GM21737 (cell line): ENCODE measurements around the gene PRDM16.

Experiments used
- ATAC-seq: cut with Tn5 transposase; IDR thresholded peaks from one replicate; pipeline ENCODE4 v1.9.1; 2021; ENCODE audit warnings: mild to moderate bottlenecking, moderate library complexity; ENCODE audit not compliant: unreplicated experiment

Gene PRDM16

GRCh38 chr1:3475839-3476573 is 407.0 kb downstream of the PRDM16 start:
- ATAC-seq, result no peak

GRCh38 chr1:3476666-3477065 is 407.7 kb downstream of the PRDM16 start:
- ATAC-seq, result no peak

GRCh38 chr1:3477241-3477995 is 408.4 kb downstream of the PRDM16 start:
- no peak for ATAC-seq

DNA sequence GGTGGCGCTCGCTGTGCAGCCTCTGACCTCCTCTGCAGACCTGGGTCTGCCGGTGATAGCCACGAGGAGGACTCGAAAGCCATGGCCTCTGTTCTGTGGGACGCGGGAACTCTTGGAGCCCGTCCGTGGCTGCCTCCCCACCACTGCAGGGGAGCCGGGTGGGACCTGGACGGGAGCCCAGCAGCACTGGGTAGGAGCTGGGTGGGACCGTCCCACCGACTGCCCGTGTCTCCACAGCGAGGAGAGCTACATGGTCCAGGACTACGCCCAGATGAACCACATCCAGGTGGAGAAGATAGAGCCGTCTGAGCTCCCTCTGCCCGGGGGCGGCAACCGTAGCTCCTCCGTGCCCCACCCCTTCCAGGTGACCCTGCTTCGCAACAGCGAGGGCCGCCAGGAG is 409.2 kb downstream of the PRDM16 start:
- no peak for ATAC-seq

- no peak for ATAC-seq
Observed at GRCh38 chr1:3479511-3480368, 410.7 kb downstream of the PRDM16 start.

- ATAC-seq, result no peak
Observed at GRCh38 chr1:3480369-3480719, 411.3 kb downstream of the PRDM16 start.

- no peak for ATAC-seq
Observed at GRCh38 chr1:3481046-3481445, 412.0 kb downstream of the PRDM16 start.

DNA sequence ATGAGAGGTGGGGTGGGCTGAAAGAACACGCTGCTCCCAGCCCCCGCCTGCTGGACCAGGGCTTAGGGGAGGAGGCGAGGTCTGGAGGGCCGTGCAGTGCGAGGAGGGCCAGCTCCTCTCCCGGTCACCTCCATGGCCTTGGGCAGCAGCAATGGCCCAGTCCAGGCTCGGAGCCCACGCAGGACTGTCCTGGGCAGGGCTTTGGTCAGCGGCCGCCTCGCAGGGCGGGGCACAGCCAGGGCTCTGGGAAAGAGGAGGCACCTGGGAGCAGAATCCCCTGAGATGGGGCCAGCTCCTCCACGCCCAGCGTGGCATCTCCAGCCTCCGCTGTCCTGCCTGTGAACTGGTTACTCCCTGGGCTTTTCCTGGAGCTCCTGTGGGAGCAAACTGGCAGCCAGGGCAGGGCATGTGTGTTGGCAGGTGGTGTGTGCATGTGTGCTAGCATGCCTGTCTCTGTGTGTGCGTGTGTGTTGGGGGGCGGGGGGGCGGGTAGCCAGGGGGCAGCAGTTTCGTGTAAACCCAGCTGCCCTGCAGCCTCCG is 412.9 kb downstream of the PRDM16 start:
- no peak for ATAC-seq

DNA sequence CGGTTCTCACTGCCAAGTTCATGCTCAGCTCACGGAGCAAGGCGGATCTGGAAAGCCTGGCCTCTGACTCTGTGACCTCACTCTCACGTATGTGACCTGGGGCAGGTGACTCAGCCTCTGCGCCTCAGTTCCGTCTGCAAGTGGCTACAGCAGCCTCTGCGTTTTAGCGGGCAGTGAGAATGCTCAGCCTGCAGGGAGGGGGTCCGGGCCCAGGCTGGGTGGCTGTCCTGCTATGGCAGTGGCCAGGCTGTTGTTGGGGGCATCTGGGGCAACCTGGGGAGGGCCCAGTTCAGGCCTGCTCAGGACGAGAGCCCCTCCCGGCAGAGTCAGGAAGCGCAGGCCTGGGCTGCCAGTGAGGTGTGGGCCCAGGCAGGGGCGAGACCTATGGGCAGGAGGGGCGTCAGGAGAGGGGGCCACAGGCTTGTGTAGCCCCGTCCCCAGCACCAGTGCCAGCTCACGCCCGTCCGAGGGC is 413.4 kb downstream of the PRDM16 start:
- ATAC-seq, result no peak

- ATAC-seq, result no peak
Observed at GRCh38 chr1:3483380-3483779, 414.4 kb downstream of the PRDM16 start.

DNA sequence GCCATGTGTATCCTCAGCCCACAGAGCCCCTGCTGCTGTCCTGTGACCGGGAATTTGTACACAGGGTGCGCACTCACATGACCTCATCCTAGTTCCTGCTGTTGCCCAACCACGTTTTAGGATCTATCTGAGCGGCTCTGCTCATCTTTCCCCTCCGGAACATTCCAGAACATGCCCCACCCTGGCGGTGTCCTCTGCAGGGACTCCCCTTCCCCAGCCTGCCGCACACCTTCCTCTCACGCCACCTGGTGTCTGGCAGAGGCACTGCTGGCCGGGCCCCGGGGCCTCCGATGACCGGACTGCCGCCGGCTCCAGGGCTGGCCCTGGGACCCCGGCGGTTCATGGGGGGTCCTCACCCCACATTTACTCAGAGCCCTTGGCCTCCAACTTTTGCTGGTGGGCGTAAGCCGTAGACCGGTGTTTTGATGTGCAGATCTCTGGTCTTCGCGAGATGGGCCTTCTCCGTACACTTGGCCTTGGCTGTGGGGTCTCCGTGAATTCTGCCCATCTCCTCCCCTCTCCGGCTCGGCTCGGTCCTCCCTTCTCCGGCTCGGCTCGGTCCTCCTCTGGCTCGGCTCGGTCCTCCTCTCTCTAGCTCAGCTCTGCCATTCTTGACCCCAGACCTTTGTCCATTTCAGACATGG is 414.9 kb downstream of the PRDM16 start:
- ATAC-seq, result no peak

DNA sequence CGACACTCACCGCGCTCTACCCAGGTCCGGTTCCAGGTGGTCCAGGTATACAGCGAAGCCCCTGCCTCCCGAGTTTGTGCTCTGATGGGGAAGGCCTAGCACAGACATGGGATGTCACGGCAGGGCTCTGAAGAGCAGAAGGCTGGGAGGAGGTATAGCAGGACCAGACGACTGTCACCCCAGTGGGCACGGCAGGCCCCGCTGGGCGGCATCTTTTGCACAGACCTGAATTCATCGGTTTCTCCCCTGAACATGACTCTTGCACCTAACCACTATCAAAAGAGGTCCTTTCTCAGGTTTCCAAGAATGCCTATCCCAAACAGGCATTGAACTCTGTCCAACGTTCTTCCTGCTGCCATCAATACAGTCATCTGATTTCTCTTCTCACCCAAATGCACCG is 416.0 kb downstream of the PRDM16 start:
- no peak for ATAC-seq
